Activated B cell treated with CpG ODN at 0.5 μM for 24 hours (primary cell): ENCODE measurements around the gene ROBO2. TPM values are rescaled to one million over a fixed set of nuclear protein-coding genes. Genes with fewer than 3 reads are reported as not detected.

ENCODE experiments used
- ATAC-seq: fragments of 200-7000 bp; cut with Tn5 transposase; one replicate; pipeline ENCODE4 v1.10.0; 2021; ENCODE audit warnings: low read depth, mild to moderate bottlenecking, moderate library complexity
- CTCF ChIA-PET: fragments of 350-600 bp; sonication (Branson Sonifier 250); formaldehyde crosslinking; loops from one replicate; lab custom pipeline; 2021; ENCODE audit warnings: antibody characterized with exemption; lab: Charles Lee
- POLR2A ChIA-PET: fragments of 350-600 bp; sonication (Branson Sonifier 250); formaldehyde crosslinking; loops from one replicate; lab custom pipeline; 2021; ENCODE audit warnings: antibody characterized with exemption; lab: Charles Lee
- DNase-seq: peaks from one replicate; pipeline ENCODE4 v3.0.0; 2022
- H3K27ac Mint-ChIP-seq: one replicate; pipeline ENCODE4 v1.8.0; 2020; ENCODE audit warnings: mixed read lengths
- H3K27me3 Mint-ChIP-seq: one replicate; pipeline ENCODE4 v1.8.0; 2021; ENCODE audit warnings: mixed read lengths
- H3K36me3 Mint-ChIP-seq: one replicate; pipeline ENCODE4 v1.8.0; 2021; ENCODE audit warnings: low read depth, mixed read lengths
- H3K4me1 Mint-ChIP-seq: one replicate; pipeline ENCODE4 v1.8.0; 2021; ENCODE audit warnings: mixed read lengths
- H3K4me3 Mint-ChIP-seq: one replicate; pipeline ENCODE4 v1.8.0; 2020; ENCODE audit warnings: mild to moderate bottlenecking, mixed read lengths
- H3K9me3 Mint-ChIP-seq: one replicate; pipeline ENCODE4 v1.8.0; 2020; ENCODE audit warnings: mixed read lengths
- CTCF ChIP-seq: fragments of 200-600 bp; IDR thresholded peaks from one replicate; pipeline ENCODE4 v1.8.0; 2022; ENCODE audit warnings: antibody characterized with exemption, mild to moderate bottlenecking
- intact Hi-C: fragments of 100-400 bp; cut with micrococcal nuclease; formaldehyde crosslinking; loops from one replicate; pipeline ENCODE4 v1.15.1; 2024
- total RNA-seq: library from RNA; stranded (reverse); gene quantifications from 2 replicates; pipeline ENCODE4 v1.2.3, GENCODE V29; 2022

ROBO2 gene
- total RNA-seq, 1 donor from 2014 or later: not detected

- Mint-ChIP-seq H3K4me3 (no peak overlapping the region), H3K27me3 (no peaks in the 10 kb centered on the region), H3K36me3 (no peaks in the 10 kb centered on the region), H3K9me3 (peaks cover 10% of the 10 kb centered on the region), H3K27ac (no peak overlapping the region), H3K4me1 (no peaks in the 10 kb centered on the region)
- TF ChIP-seq CTCF: no peak
- no peak for DNase-seq
- ChIA-PET POLR2A (no interaction called here), CTCF (no interaction called here)
- no peak for ATAC-seq
- intact Hi-C loops: no loop called here
Measured at GRCh38 chr3:77541203-77541922, 501.5 kb downstream of the ROBO2 start.

GRCh38 chr3:77546246-77546645 is 506.3 kb downstream of the ROBO2 start:
- CTCF ChIA-PET: no interaction called here
- DNase-seq (no peak), ATAC-seq (no peak)
- Mint-ChIP-seq H3K36me3 (no peaks in the 10 kb centered on the region), H3K4me3 (no peak overlapping the region), H3K4me1 (no peaks in the 10 kb centered on the region), H3K27me3 (no peaks in the 10 kb centered on the region), H3K9me3 (peaks cover 17% of the 10 kb centered on the region), H3K27ac (no peak overlapping the region)
- no peak for TF ChIP-seq CTCF
- POLR2A ChIA-PET: no interaction called here
- intact Hi-C loops: no loop called here

- no peak overlapping the region for H3K27ac Mint-ChIP-seq
- ChIA-PET CTCF (no interaction called here), POLR2A (no interaction called here)
- DNase-seq (no peak), ATAC-seq (no peak)
- peaks cover 12% of the 10 kb centered on the region for H3K9me3 Mint-ChIP-seq
- H3K27me3 Mint-ChIP-seq: no peaks in the 10 kb centered on the region
- TF ChIP-seq CTCF: no peak
- intact Hi-C loops: no loop called here
- no peaks in the 10 kb centered on the region for H3K36me3 Mint-ChIP-seq
- no peak overlapping the region for H3K4me3 Mint-ChIP-seq
- no peaks in the 10 kb centered on the region for H3K4me1 Mint-ChIP-seq
Measured at GRCh38 chr3:77549034-77549433, 509.1 kb downstream of the ROBO2 start.

GRCh38 chr3:77553240-77553639 is 513.3 kb downstream of the ROBO2 start:
- ChIA-PET POLR2A (no interaction called here), CTCF (no interaction called here)
- DNase-seq (no peak), ATAC-seq (no peak)
- H3K4me1 Mint-ChIP-seq: no peaks in the 10 kb centered on the region
- no peak overlapping the region for H3K4me3 Mint-ChIP-seq
- H3K36me3 Mint-ChIP-seq: no peaks in the 10 kb centered on the region
- intact Hi-C loops: no loop called here
- H3K27me3 Mint-ChIP-seq: no peaks in the 10 kb centered on the region
- peaks cover 4% of the 10 kb centered on the region for H3K9me3 Mint-ChIP-seq
- no peak for TF ChIP-seq CTCF
- H3K27ac Mint-ChIP-seq: no peak overlapping the region

GRCh38 chr3:77562089-77562488 is 522.2 kb downstream of the ROBO2 start:
- Mint-ChIP-seq H3K9me3 (peaks cover 3% of the 10 kb centered on the region), H3K27ac (no peak overlapping the region), H3K36me3 (no peaks in the 10 kb centered on the region), H3K4me3 (no peak overlapping the region), H3K4me1 (no peaks in the 10 kb centered on the region), H3K27me3 (no peaks in the 10 kb centered on the region)
- ATAC-seq (no peak), DNase-seq (no peak)
- TF ChIP-seq CTCF: no peak
- ChIA-PET POLR2A (no interaction called here), CTCF (no interaction called here)
- intact Hi-C loops: no loop called here
